NCI-H1436 treated with DMSO at 0.1 percent for 48 hours (cell line): ENCODE data around the gene CNTN6.

Experiments
- DNase-seq: peaks from one replicate; lab custom pipeline; 2025; lab: John Stamatoyannopoulos, UW

CNTN6 gene

GRCh38 chr3:1179146-1179545 lies 86.3 kb downstream of the CNTN6 start:
- no peak for DNase-seq

GRCh38 chr3:1183320-1184048 lies 90.7 kb downstream of the CNTN6 start:
- DNase-seq = no peak

- no peak for DNase-seq
These were observed 97.7 kb downstream of the CNTN6 start for GRCh38 chr3:1190569-1190968.

- DNase-seq = no peak
These were observed 98.2 kb downstream of the CNTN6 start for GRCh38 chr3:1191026-1191425.

- no peak for DNase-seq
These were observed 103.1 kb downstream of the CNTN6 start for GRCh38 chr3:1195947-1196346.

- no peak for DNase-seq
These were observed 104.2 kb downstream of the CNTN6 start for GRCh38 chr3:1197051-1197450.

GRCh38 chr3:1200371-1200770 lies 107.5 kb downstream of the CNTN6 start:
- DNase-seq = no peak

- no peak for DNase-seq
These were observed 115.1 kb downstream of the CNTN6 start for GRCh38 chr3:1207904-1208303.

GRCh38 chr3:1214933-1215332 lies 122.1 kb downstream of the CNTN6 start:
- DNase-seq = no peak

GRCh38 chr3:1216856-1217255 lies 124.0 kb downstream of the CNTN6 start:
- DNase-seq = no peak

GRCh38 chr3:1227111-1227510 lies 134.3 kb downstream of the CNTN6 start:
- DNase-seq = no peak

GRCh38 chr3:1228289-1228688 lies 135.5 kb downstream of the CNTN6 start:
- peak; percentile 0 for DNase-seq

- no peak for DNase-seq
These were observed 138.1 kb downstream of the CNTN6 start for GRCh38 chr3:1230920-1231319.

GRCh38 chr3:1232276-1232675 lies 139.5 kb downstream of the CNTN6 start:
- DNase-seq = peak; percentile 66

- DNase-seq = no peak
These were observed 142.8 kb downstream of the CNTN6 start for GRCh38 chr3:1235526-1236120.

- no peak for DNase-seq
These were observed 158.6 kb downstream of the CNTN6 start for GRCh38 chr3:1251282-1252060.

- DNase-seq = no peak
These were observed 159.2 kb downstream of the CNTN6 start for GRCh38 chr3:1252061-1252430.

GRCh38 chr3:1262246-1262645 lies 169.4 kb downstream of the CNTN6 start:
- DNase-seq = no peak

- no peak for DNase-seq
These were observed 170.3 kb downstream of the CNTN6 start for GRCh38 chr3:1263121-1263520.

GRCh38 chr3:1269808-1270207 lies 177.0 kb downstream of the CNTN6 start:
- DNase-seq = no peak

GRCh38 chr3:1272546-1273265 lies 179.9 kb downstream of the CNTN6 start:
- DNase-seq = no peak

- DNase-seq = no peak
These were observed 182.7 kb downstream of the CNTN6 start for GRCh38 chr3:1275495-1275894.

- DNase-seq = no peak
These were observed 195.0 kb downstream of the CNTN6 start for GRCh38 chr3:1287815-1288214.
